ENCODE data around the gene FBXO31. TPM values are rescaled to one million over a fixed set of nuclear protein-coding genes. Genes with fewer than 3 reads are reported as not detected.

The FBXO31 gene
- total RNA-seq, 1 donor from 2014 or later, result 5.8 TPM

GRCh38 chr16:87332150-87332549 lies 51.4 kb downstream of the FBXO31 start:
- Mint-ChIP-seq H3K4me1 (no peaks in the 10 kb centered on the region), H3K27ac (no peak overlapping the region), H3K4me3 (no peak overlapping the region), H3K36me3 (peaks cover 6% of the 10 kb centered on the region), H3K9me3 (no peaks in the 10 kb centered on the region), H3K27me3 (ENCODE audit: insufficient read depth, low read depth) (no peaks in the 10 kb centered on the region)
- H3K27me3 ChIP-seq, result no peaks in the 10 kb centered on the region
- no peak overlapping the region for H3K4me2 ChIP-seq
- no peaks in the 10 kb centered on the region for H3K36me3 ChIP-seq
- TF ChIP-seq, protein P1, sequence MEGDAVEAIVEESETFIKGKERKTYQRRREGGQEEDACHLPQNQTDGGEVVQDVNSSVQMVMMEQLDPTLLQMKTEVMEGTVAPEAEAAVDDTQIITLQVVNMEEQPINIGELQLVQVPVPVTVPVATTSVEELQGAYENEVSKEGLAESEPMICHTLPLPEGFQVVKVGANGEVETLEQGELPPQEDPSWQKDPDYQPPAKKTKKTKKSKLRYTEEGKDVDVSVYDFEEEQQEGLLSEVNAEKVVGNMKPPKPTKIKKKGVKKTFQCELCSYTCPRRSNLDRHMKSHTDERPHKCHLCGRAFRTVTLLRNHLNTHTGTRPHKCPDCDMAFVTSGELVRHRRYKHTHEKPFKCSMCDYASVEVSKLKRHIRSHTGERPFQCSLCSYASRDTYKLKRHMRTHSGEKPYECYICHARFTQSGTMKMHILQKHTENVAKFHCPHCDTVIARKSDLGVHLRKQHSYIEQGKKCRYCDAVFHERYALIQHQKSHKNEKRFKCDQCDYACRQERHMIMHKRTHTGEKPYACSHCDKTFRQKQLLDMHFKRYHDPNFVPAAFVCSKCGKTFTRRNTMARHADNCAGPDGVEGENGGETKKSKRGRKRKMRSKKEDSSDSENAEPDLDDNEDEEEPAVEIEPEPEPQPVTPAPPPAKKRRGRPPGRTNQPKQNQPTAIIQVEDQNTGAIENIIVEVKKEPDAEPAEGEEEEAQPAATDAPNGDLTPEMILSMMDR (IDR thresholded peaks at IDR 0.05), result no peak
- TF ChIP-seq EZH2 (IDR thresholded peaks at IDR 0.05) (no peak), EZH2phosphoT487 (IDR thresholded peaks at IDR 0.05) (no peak)
- H3K79me2 ChIP-seq (ENCODE audit: low read depth), result no peaks in the 10 kb centered on the region
- H4K20me1 ChIP-seq (ENCODE audit: low read depth), result no peaks in the 10 kb centered on the region
- H3K4me1 ChIP-seq, result no peaks in the 10 kb centered on the region
- DNase-seq (ENCODE audit: low spot score), result no peak
- no peak overlapping the region for H3K9ac ChIP-seq
- no peak overlapping the region for H3K27ac ChIP-seq
- no peak overlapping the region for H2AFZ ChIP-seq (replicated peaks)
- H3K4me3 ChIP-seq, result no peak overlapping the region
- H3K9me3 ChIP-seq (ENCODE audit: low read depth), result no peaks in the 10 kb centered on the region
- H3F3A ChIP-seq (ENCODE audit: low read depth), result no peaks in the 10 kb centered on the region

DNA sequence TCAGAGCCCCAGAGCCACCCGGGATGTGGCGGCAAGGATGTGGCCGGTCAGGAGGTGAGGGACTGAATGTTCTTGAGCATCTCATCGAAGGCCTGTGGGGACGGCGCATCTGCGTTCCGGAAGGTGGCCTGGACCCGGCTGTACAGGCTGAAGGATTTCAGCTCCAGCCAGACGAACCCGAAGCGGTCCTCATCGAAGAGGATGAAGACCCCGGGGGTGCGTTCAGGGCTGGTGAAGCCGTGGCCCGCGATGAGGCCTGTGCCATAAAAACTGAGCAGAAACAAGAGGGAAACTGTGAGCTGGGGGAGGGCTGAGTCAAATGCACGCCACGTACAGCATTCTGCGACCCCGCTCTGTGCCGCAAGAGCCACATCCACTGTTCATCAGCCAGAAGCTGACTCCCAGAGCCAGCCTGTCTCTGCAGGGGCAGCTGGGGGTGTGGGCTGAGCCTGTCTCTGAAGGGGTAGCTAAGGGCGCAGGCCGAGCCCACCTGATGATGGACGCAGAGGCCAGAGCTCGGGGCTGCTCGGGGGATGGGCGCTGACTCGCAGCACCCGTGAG lies 52.3 kb downstream of the FBXO31 start:
- Histone ChIP-seq H3K36me3 (no peaks in the 10 kb centered on the region), H3K9ac (no peak overlapping the region), H4K20me1 (ENCODE audit: low read depth) (no peaks in the 10 kb centered on the region), H3K27me3 (no peaks in the 10 kb centered on the region), H3K9me3 (ENCODE audit: low read depth) (no peaks in the 10 kb centered on the region), H3K27ac (no peak overlapping the region), H3K4me3 (no peak overlapping the region), H3K79me2 (ENCODE audit: low read depth) (no peaks in the 10 kb centered on the region), H2AFZ (replicated peaks) (no peak overlapping the region), H3K4me1 (no peaks in the 10 kb centered on the region), H3K4me2 (no peak overlapping the region), H3F3A (ENCODE audit: low read depth) (no peaks in the 10 kb centered on the region)
- H3K4me3 Mint-ChIP-seq, result no peak overlapping the region
- TF ChIP-seq, protein P1 (IDR thresholded peaks at IDR 0.05), result no peak
- TF ChIP-seq EZH2phosphoT487 (IDR thresholded peaks at IDR 0.05) (no peak), EZH2 (IDR thresholded peaks at IDR 0.05) (no peak)
- no peak overlapping the region for H3K27ac Mint-ChIP-seq
- H3K4me1 Mint-ChIP-seq, result no peaks in the 10 kb centered on the region
- DNase-seq (ENCODE audit: low spot score), result no peak
- H3K36me3 Mint-ChIP-seq, result peaks cover 6% of the 10 kb centered on the region
- no peaks in the 10 kb centered on the region for H3K27me3 Mint-ChIP-seq (ENCODE audit: insufficient read depth, low read depth)
- H3K9me3 Mint-ChIP-seq, result no peaks in the 10 kb centered on the region

- Histone ChIP-seq H3F3A (ENCODE audit: low read depth) (no peaks in the 10 kb centered on the region), H2AFZ (replicated peaks) (no peak overlapping the region), H3K79me2 (ENCODE audit: low read depth) (no peaks in the 10 kb centered on the region), H3K27ac (no peak overlapping the region), H3K4me1 (no peaks in the 10 kb centered on the region), H4K20me1 (ENCODE audit: low read depth) (no peaks in the 10 kb centered on the region), H3K9ac (no peak overlapping the region), H3K4me3 (no peak overlapping the region), H3K9me3 (ENCODE audit: low read depth) (no peaks in the 10 kb centered on the region), H3K36me3 (no peaks in the 10 kb centered on the region), H3K4me2 (no peak overlapping the region), H3K27me3 (no peaks in the 10 kb centered on the region)
- Mint-ChIP-seq H3K4me1 (peaks cover 2% of the 10 kb centered on the region), H3K9me3 (no peaks in the 10 kb centered on the region), H3K27me3 (ENCODE audit: insufficient read depth, low read depth) (no peaks in the 10 kb centered on the region), H3K36me3 (peaks cover 6% of the 10 kb centered on the region), H3K27ac (no peak overlapping the region), H3K4me3 (no peak overlapping the region)
- TF ChIP-seq, protein P1 (IDR thresholded peaks at IDR 0.05), result no peak
- TF ChIP-seq EZH2phosphoT487 (IDR thresholded peaks at IDR 0.05) (no peak), EZH2 (IDR thresholded peaks at IDR 0.05) (no peak)
- no peak for DNase-seq (ENCODE audit: low spot score)
Measured at GRCh38 chr16:87330646-87331045, 52.9 kb downstream of the FBXO31 start.

All from neural progenitor cell (in vitro differentiated cells).